NB4 (cell line): ENCODE results near the gene ANKH.
"Not testable (repeated sequence)": the region's sequence is repeated elsewhere in the genome, so short reads cannot be mapped to it uniquely, and the experiment has no call there.

Experiments
- DNase-seq: peaks from one replicate; pipeline ENCODE4 v3.0.0; 2010; ENCODE audit warnings: low read depth
- H3K4me3 ChIP-seq: one replicate; pipeline ENCODE4 v1.5.1; 2011; ENCODE audit warnings: mild to moderate bottlenecking, low read depth, low read length, moderate library complexity
- MYC ChIP-seq: IDR thresholded peaks from 2 replicates; pipeline ENCODE4 v1.6.1; 2011; ENCODE audit warnings: low read depth, low read length
- POLR2A ChIP-seq: IDR thresholded peaks from 2 replicates; pipeline ENCODE4 v1.6.1; 2011; ENCODE audit warnings: mild to moderate bottlenecking; ENCODE audit not compliant: insufficient read length; ENCODE audit errors: extremely low read depth
- TF ChIP-seq, protein P1 (sequence below): IDR thresholded peaks from one replicate; pipeline ENCODE4 v1.5.1; 2012; ENCODE audit warnings: low read depth, low read length
- TF ChIP-seq, protein P2 (sequence below): IDR thresholded peaks from 2 replicates; pipeline ENCODE4 v1.6.1; 2011; ENCODE audit warnings: low read depth, low read length

ANKH gene

GRCh38 chr5:14880688-14881087, 9.1 kb upstream of the ANKH start:
- TF ChIP-seq, protein P1, sequence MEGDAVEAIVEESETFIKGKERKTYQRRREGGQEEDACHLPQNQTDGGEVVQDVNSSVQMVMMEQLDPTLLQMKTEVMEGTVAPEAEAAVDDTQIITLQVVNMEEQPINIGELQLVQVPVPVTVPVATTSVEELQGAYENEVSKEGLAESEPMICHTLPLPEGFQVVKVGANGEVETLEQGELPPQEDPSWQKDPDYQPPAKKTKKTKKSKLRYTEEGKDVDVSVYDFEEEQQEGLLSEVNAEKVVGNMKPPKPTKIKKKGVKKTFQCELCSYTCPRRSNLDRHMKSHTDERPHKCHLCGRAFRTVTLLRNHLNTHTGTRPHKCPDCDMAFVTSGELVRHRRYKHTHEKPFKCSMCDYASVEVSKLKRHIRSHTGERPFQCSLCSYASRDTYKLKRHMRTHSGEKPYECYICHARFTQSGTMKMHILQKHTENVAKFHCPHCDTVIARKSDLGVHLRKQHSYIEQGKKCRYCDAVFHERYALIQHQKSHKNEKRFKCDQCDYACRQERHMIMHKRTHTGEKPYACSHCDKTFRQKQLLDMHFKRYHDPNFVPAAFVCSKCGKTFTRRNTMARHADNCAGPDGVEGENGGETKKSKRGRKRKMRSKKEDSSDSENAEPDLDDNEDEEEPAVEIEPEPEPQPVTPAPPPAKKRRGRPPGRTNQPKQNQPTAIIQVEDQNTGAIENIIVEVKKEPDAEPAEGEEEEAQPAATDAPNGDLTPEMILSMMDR = no peak
- TF ChIP-seq, protein P2, sequence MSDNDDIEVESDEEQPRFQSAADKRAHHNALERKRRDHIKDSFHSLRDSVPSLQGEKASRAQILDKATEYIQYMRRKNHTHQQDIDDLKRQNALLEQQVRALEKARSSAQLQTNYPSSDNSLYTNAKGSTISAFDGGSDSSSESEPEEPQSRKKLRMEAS = no peak
- TF ChIP-seq MYC (no peak), POLR2A (no peak)
- DNase-seq = peak; percentile 35
- no peak overlapping the region for H3K4me3 ChIP-seq

DNA sequence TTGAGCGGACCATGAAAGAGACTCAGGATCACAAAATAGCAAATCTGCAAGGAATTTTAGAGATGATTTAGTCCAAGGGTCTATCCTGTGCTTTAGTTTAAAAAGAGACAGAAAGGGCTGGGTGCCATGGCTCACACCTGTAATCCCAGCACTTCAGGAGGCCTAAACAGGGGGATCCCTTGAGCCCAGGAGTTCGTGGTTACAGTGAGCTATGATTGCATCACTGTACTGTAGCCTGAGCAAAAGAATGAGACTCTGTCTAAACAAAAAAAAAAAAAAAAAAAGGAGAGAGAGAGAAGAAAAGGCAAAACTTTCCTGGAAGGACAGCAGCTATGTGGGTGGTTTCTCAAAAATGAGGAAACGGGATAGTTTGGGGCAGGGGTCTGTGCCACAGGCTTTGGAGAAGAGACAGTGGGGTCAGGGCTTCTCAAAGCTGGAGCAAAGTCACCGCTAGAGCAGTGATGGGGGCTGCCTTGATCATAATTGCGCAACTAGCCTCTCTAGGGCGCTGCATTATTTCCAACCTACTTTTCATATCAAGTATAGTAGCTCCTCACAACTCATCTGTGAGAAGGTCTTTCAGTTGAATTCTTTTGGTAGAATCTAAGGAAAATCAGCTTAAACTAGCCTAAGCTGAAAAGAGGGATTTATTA, 8.5 kb upstream of the ANKH start:
- DNase-seq = peak; percentile 57
- TF ChIP-seq, protein P2 = no peak
- TF ChIP-seq, protein P1 = no peak
- TF ChIP-seq MYC = no peak
- TF ChIP-seq POLR2A = no peak
- no peak overlapping the region for H3K4me3 ChIP-seq

GRCh38 chr5:14879393-14879792, 7.8 kb upstream of the ANKH start:
- TF ChIP-seq POLR2A (no peak), MYC (no peak)
- TF ChIP-seq, protein P1 = no peak
- TF ChIP-seq, protein P2 = no peak
- no peak for DNase-seq
- H3K4me3 ChIP-seq = no peak overlapping the region

DNA sequence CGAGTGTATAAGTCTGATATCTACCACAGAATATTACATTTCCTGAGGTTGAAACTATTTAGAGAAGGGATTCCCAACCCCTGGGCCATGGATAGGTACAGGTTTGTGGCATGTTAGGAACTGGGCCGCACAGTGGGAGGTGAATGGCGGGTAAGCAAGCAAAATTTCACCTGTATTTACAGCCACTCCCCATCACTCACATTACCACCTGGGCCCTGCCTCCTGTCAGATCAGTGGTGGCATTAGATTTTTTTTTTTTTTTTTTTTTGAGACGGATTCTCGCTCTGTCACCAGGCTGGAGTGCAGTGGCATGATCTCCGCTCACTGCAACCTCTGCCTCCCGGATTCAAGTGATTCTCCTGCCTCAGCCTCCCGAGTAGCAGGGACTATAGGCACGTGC, 6.6 kb upstream of the ANKH start:
- DNase-seq, H3K4me3 ChIP-seq: not testable (repeated sequence)

GRCh38 chr5:14876095-14876494, 4.5 kb upstream of the ANKH start:
- no peak for TF ChIP-seq POLR2A
- TF ChIP-seq, protein P1 = no peak
- TF ChIP-seq MYC = no peak
- TF ChIP-seq, protein P2 = no peak
- DNase-seq = no peak
- H3K4me3 ChIP-seq = no peak overlapping the region

DNA sequence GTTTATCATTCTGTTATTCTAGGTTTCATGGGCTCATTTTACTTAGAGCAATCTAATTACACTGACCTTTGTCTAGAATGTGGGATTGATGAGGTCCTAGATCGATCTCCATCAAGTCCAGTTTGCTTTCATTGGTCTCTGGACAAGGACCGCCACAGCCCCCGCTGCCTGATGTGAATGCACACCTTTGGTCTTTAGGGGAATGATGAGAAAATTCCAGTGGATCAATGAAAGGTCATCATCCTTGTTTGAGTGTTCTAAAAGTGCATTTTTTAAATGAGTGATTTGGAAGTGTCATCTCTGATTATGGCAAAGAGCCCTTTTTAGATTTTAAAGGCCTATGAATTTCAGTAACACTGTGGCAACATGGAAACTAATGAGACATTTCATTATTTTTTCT, 2.2 kb upstream of the ANKH start:
- TF ChIP-seq MYC = no peak
- H3K4me3 ChIP-seq = no peak overlapping the region
- DNase-seq = no peak

DNA sequence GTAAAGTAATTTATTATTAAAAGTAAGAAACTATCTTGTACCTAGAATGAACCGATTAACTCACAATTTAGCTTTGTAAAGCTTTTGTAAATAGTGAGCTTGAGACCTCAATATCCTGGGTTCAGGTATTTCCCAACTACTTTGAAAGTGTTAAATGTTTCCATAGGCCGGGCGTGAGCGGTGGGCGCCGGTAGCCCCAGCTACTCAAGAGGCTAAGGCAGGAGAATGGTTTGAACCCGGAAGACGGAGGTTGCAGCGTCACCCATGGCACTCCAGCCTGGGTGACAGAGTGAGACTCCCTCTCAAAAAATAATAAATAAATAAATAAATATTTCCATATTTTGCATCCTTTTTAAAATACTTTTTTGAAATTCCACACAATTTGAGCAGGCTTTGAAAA, 1.5 kb upstream of the ANKH start:
- no peak for TF ChIP-seq MYC
- no peak for TF ChIP-seq POLR2A
- TF ChIP-seq, protein P1 = no peak
- TF ChIP-seq, protein P2 = no peak
- no peak overlapping the region for H3K4me3 ChIP-seq
- no peak for DNase-seq
